HepG2 (cell line): ENCODE data around the gene METTL25. TPM values are rescaled to one million over a fixed set of nuclear protein-coding genes. Genes with fewer than 3 reads are reported as not detected.

Source experiments
- ATAC-seq: fragments of 200-7000 bp; cut with Tn5 transposase; 3 replicates; pipeline ENCODE4 v1.9.1; 2020; ENCODE audit warnings: mild to moderate bottlenecking, moderate library complexity
- BruUV-seq: library from RNA; stranded (reverse); fragments of 400-500 nt; replicated peaks from 2 replicates; lab custom pipeline; 2021; lab: Mats Ljungman, UMichigan
- CTCF ChIA-PET: fragments of 300-600 bp; formaldehyde crosslinking; extraction: SDS; loops from one replicate; lab custom pipeline; 2021; ENCODE audit warnings: low total read pairs, inconsistent platforms, low intra/inter-chr PET ratio; lab: Yijun Ruan, JAX
- POLR2A ChIA-PET: fragments of 350-600 bp; sonication (Branson Sonifier 250); formaldehyde crosslinking; loops from one replicate; lab custom pipeline; 2020; ENCODE audit warnings: antibody characterized with exemption, inconsistent platforms; lab: Yijun Ruan, JAX
- DNase-seq: peaks from one replicate; pipeline ENCODE4 v3.0.0-alpha.2; 2015; ENCODE audit warnings: low spot score
- FAIRE-seq: peaks from 3 replicates; lab custom pipeline; 2011; peaks lifted over from hg19 to GRCh38; lab: Jason Lieb, UNC
- H2AFZ ChIP-seq: one replicate; pipeline ENCODE4 v1.6.1; 2011; ENCODE audit warnings: low read length, inconsistent platforms
- H3K27ac ChIP-seq: fragments of 300-600 bp; 3 replicates; pipeline ENCODE4 v1.8.0; 2011; ENCODE audit warnings: mixed run types, mild to moderate bottlenecking, mixed read lengths, low read length, inconsistent platforms; ENCODE audit not compliant: insufficient read depth; ENCODE audit errors: extremely low read length
- H3K27me3 ChIP-seq, 2 experiments: fragments of 200-600 bp in 1 of 2; 2 replicates in 1 of 2; 3 replicates in 1 of 2; pipeline versions ENCODE4 v1.6.0 to v1.8.0; 2011; ENCODE audit warnings: low read length in 2 of 2, mild to moderate bottlenecking in 2 of 2, moderate library complexity in 2 of 2, inconsistent platforms in 1 of 2; ENCODE audit not compliant: insufficient read depth in 2 of 2, control insufficient read depth in 1 of 2
- H3K36me3 ChIP-seq, 2 experiments: fragments of 200-600 bp in 1 of 2; replicated peaks in 1 of 2; 2 replicates in 1 of 2; 3 replicates in 1 of 2; pipeline versions ENCODE4 v1.5.1 to v1.8.0; 2011; ENCODE audit warnings: low read length in 2 of 2, inconsistent platforms in 1 of 2; ENCODE audit not compliant: insufficient read depth in 2 of 2, control insufficient read depth in 1 of 2
- H3K4me1 ChIP-seq: 2 replicates; pipeline ENCODE4 v1.5.1; 2012; ENCODE audit warnings: low read length, inconsistent platforms; ENCODE audit not compliant: insufficient read depth
- H3K4me2 ChIP-seq: 2 replicates; pipeline ENCODE4 v1.6.0; 2011; ENCODE audit warnings: low read depth, low read length, inconsistent platforms
- H3K4me3 ChIP-seq, 3 experiments: fragments of 200-600 bp in 1 of 3; sonication (generic), shearing (Covaris generic) in 1 of 3; replicated peaks in 1 of 3; 2 replicates each; pipeline ENCODE4 v1.5.1; 2011 to 2016; ENCODE audit warnings: low read length in 3 of 3, inconsistent platforms in 2 of 3, low read depth in 2 of 3, mild to moderate bottlenecking in 2 of 3, control low read depth in 1 of 3, mixed read lengths in 1 of 3; ENCODE audit not compliant: insufficient read depth in 1 of 3
- H3K79me2 ChIP-seq: one replicate; pipeline ENCODE4 v1.6.1; 2011; ENCODE audit warnings: low read length, inconsistent platforms; ENCODE audit not compliant: insufficient read depth
- H3K9ac ChIP-seq: 2 replicates; pipeline ENCODE4 v1.6.0; 2011; ENCODE audit warnings: mild to moderate bottlenecking, low read depth, low read length, inconsistent platforms; ENCODE audit not compliant: insufficient read depth
- H3K9me3 ChIP-seq: 2 replicates; pipeline ENCODE4 v1.5.1; 2012; ENCODE audit warnings: mild to moderate bottlenecking, low read length
- H4K20me1 ChIP-seq: 2 replicates; pipeline ENCODE4 v1.6.0; 2011; ENCODE audit warnings: inconsistent platforms, mild to moderate bottlenecking, low read length, moderate library complexity; ENCODE audit not compliant: insufficient read depth
- ARHGAP35 ChIP-seq: sonication (generic); formaldehyde crosslinking; IDR thresholded peaks from 2 replicates; pipeline ENCODE4 v1.9.0; 2022; ENCODE audit warnings: mild to moderate bottlenecking, inconsistent platforms, moderate library complexity, missing genetic modification reagents, borderline replicate concordance
- FIP1L1 ChIP-seq: fragments of 200-400 bp; formaldehyde crosslinking; IDR thresholded peaks from 2 replicates; pipeline ENCODE4 v1.6.1; 2018; ENCODE audit warnings: low read depth, mild to moderate bottlenecking, low read length, moderate library complexity, borderline replicate concordance; ENCODE audit not compliant: insufficient read depth
- MZF1 ChIP-seq: sonication (generic); formaldehyde crosslinking; IDR thresholded peaks from 2 replicates; pipeline ENCODE4 v1.8.1; 2023; ENCODE audit warnings: mild to moderate bottlenecking, missing genetic modification reagents, borderline replicate concordance
- NRL ChIP-seq: sonication (generic); formaldehyde crosslinking; IDR thresholded peaks from 2 replicates; pipeline ENCODE4 v1.5.0; 2020; ENCODE audit warnings: missing genetic modification reagents, mild to moderate bottlenecking, moderate library complexity, borderline replicate concordance
- PAWR ChIP-seq: sonication (generic); formaldehyde crosslinking; IDR thresholded peaks from 2 replicates; pipeline ENCODE4 v1.4.0; 2020; ENCODE audit warnings: missing genetic modification reagents, mild to moderate bottlenecking, borderline replicate concordance
- PCBP1 ChIP-seq: fragments of 200-400 bp; formaldehyde crosslinking; IDR thresholded peaks from 2 replicates; pipeline ENCODE4 v1.6.1; 2017; ENCODE audit warnings: mild to moderate bottlenecking, low read depth, low read length, borderline replicate concordance
- SAP130 ChIP-seq: IDR thresholded peaks from 2 replicates; pipeline ENCODE4 v1.6.1; 2016; ENCODE audit warnings: low read depth
- TSC22D2 ChIP-seq: sonication (generic); formaldehyde crosslinking; IDR thresholded peaks from 2 replicates; pipeline ENCODE4 v1.5.1; 2020; ENCODE audit warnings: missing genetic modification reagents, mild to moderate bottlenecking, borderline replicate concordance
- ZNF124 ChIP-seq: sonication (generic); formaldehyde crosslinking; IDR thresholded peaks from 2 replicates; pipeline ENCODE4 v1.4.0; 2020; ENCODE audit warnings: missing genetic modification reagents
- ZNF225 ChIP-seq: sonication (generic); formaldehyde crosslinking; IDR thresholded peaks from 2 replicates; pipeline ENCODE4 v1.4.0; 2020; ENCODE audit warnings: mild to moderate bottlenecking, missing genetic modification reagents
- ZNF652 ChIP-seq: IDR thresholded peaks from 2 replicates; pipeline ENCODE4 v1.6.1; 2016; ENCODE audit warnings: low read depth, borderline replicate concordance
- WGBS: methylation state at CpG from one replicate; pipeline ENCODE4 v1.1.6; 2017; ENCODE audit warnings: low lambda C conversion rate; 5-methylcytosine and 5-hydroxymethylcytosine counted together
- in situ Hi-C: cut with HindIII; loops from 2 replicates; pipeline ENCODE4 v1.10.0; 2017; ENCODE audit warnings: low pct_unique_long_range_greater_than_20kb; ENCODE audit not compliant: extremely low pct_ligation_motif_present
- intact Hi-C: fragments of 100-400 bp; cut with micrococcal nuclease; formaldehyde crosslinking; loops from one replicate; pipeline ENCODE4 v1.10.0; 2022; ENCODE audit not compliant: unreplicated experiment
- polyA plus RNA-seq, 8 experiments: library from polyadenylated mRNA; depleted of rRNA in 3 of 8; stranded (reverse) in 7 of 8; unstranded in 1 of 8; fragments of >200 nt; fragmentation: Illumina TruSeq in 4 of 8; extraction: Trizol in 4 of 8; gene quantifications; 2 replicates each; pipeline versions ENCODE4 v1.2.1 to v1.2.3, GENCODE V29; 2011 to 2016; ENCODE audit warnings: low read depth in 4 of 8, missing spikeins in 1 of 8, mixed read lengths in 1 of 8; ENCODE audit not compliant: insufficient read depth in 1 of 8
- total RNA-seq, 5 experiments: library from RNA; depleted of rRNA; stranded (reverse); fragments of >200 nt; fragmentation: Illumina TruSeq; extraction: Trizol; gene quantifications; 2 replicates each; pipeline ENCODE4 v1.2.3, GENCODE V29; 2016; ENCODE audit warnings: low read depth in 1 of 5
- TF ChIP-seq, protein P1 (sequence below): sonication (generic); formaldehyde crosslinking; IDR thresholded peaks from 2 replicates; pipeline ENCODE4 v1.5.1; 2020; ENCODE audit warnings: missing genetic modification reagents, mild to moderate bottlenecking, borderline replicate concordance
- TF ChIP-seq, protein P2 (sequence below): IDR thresholded peaks from 2 replicates; pipeline ENCODE4 v1.6.1; 2016
- TF ChIP-seq, protein P3 (sequence below): sonication (generic); formaldehyde crosslinking; IDR thresholded peaks from 2 replicates; pipeline ENCODE4 v1.5.1; 2020; ENCODE audit warnings: mild to moderate bottlenecking, missing genetic modification reagents

METTL25 gene
- total and polyA plus RNA-seq, 2 of the 13 experiments (the other 11 are each of a cell fraction or from before 2014, with no cell fraction given): 2.2 to 7.8 TPM

DNA sequence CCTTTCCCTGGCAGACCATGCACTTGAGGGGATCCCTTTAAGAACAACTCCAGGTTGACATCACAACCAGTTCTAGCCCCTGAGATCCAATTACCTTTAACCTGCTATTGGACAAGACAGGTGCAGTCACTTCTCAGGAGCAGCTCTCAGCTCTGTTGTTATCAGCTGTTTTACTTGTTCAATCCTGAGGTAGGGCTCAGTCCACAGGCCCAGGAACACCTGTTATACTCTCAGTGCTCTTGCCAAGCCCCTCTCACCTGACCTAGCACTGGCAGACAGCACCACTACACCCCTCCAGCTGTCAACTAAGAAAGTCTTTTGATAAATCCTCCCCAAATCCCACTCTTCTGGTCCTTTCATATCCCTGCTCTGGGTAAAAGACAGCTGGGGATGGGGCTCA lies 164.4 kb downstream of the METTL25 start (continued):
- TF ChIP-seq PAWR (no peak), MZF1 (CRISPR knock-in tag) (no peak), ZNF652 (CRISPR knock-in tag) (no peak), FIP1L1 (no peak), PCBP1 (no peak), TSC22D2 (CRISPR knock-in tag) (no peak), ZNF225 (no peak)
- TF ChIP-seq, protein P1, sequence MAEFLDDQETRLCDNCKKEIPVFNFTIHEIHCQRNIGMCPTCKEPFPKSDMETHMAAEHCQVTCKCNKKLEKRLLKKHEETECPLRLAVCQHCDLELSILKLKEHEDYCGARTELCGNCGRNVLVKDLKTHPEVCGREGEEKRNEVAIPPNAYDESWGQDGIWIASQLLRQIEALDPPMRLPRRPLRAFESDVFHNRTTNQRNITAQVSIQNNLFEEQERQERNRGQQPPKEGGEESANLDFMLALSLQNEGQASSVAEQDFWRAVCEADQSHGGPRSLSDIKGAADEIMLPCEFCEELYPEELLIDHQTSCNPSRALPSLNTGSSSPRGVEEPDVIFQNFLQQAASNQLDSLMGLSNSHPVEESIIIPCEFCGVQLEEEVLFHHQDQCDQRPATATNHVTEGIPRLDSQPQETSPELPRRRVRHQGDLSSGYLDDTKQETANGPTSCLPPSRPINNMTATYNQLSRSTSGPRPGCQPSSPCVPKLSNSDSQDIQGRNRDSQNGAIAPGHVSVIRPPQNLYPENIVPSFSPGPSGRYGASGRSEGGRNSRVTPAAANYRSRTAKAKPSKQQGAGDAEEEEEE (CRISPR knock-in tag): no peak

DNA sequence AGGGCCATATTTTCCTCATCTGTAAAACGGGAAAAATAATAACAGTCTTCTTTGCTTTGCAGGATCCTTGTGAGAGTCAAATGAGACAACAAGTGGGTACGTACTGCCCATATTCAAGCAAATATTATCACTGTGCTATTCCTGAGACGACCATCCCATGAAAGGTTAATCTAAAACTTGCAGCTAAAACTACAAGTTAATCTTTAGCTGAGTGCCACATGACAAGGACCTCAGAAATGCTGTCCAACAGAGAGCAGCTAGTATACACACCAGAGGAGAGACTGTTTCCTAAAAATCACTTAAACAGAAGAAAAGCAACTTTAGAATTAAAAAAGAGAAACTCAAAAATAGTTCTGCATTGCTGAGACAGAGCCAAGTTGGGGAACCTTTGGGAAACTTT lies 165.7 kb downstream of the METTL25 start:
- Histone ChIP-seq H3K79me2 (no peaks in the 10 kb centered on the region), H3K36me3 (no peaks in the 10 kb centered on the region), H3K4me3 (peak overlapping the region in 2 of 3 experiments; percentile 27 to 32; a peak in 3 of 6 replicates), H4K20me1 (no peaks in the 10 kb centered on the region), H3K9me3 (no peaks in the 10 kb centered on the region), H3K27me3 (no peaks in the 10 kb centered on the region), H3K4me2 (peak overlapping the region; percentile 52), H3K27ac (no peak overlapping the region), H3K4me1 (peaks cover 8% of the 10 kb centered on the region; the same call in 1 of the 2 replicates), H3K9ac (0 out of 2 replicates have a peak overlapping the region, but pooled peaks have one; percentile 1), H2AFZ (peak overlapping the region; percentile 37)
- in situ Hi-C loops (no loop called here), intact Hi-C loops (no loop called here)
- BruUV-seq: no TSS peak
- ATAC-seq (peak; percentile 99), FAIRE-seq (peak; percentile 23), DNase-seq (peak; percentile 37)
- 0% methylated on average over 3 of the region's 3 CpGs for WGBS
- POLR2A ChIA-PET: no interaction called here
- CTCF ChIA-PET: no interaction called here
- TF ChIP-seq ARHGAP35 (CRISPR knock-in tag): no peak
- TF ChIP-seq, protein P2, sequence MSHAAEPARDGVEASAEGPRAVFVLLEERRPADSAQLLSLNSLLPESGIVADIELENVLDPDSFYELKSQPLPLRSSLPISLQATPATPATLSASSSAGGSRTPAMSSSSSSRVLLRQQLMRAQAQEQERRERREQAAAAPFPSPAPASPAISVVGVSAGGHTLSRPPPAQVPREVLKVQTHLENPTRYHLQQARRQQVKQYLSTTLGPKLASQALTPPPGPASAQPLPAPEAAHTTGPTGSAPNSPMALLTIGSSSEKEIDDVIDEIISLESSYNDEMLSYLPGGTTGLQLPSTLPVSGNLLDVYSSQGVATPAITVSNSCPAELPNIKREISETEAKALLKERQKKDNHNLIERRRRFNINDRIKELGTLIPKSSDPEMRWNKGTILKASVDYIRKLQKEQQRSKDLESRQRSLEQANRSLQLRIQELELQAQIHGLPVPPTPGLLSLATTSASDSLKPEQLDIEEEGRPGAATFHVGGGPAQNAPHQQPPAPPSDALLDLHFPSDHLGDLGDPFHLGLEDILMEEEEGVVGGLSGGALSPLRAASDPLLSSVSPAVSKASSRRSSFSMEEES (CRISPR knock-in tag): peak; percentile 29; the same call in 1 of the 2 replicates
- TF ChIP-seq NRL (CRISPR knock-in tag): no peak
- TF ChIP-seq, protein P3, sequence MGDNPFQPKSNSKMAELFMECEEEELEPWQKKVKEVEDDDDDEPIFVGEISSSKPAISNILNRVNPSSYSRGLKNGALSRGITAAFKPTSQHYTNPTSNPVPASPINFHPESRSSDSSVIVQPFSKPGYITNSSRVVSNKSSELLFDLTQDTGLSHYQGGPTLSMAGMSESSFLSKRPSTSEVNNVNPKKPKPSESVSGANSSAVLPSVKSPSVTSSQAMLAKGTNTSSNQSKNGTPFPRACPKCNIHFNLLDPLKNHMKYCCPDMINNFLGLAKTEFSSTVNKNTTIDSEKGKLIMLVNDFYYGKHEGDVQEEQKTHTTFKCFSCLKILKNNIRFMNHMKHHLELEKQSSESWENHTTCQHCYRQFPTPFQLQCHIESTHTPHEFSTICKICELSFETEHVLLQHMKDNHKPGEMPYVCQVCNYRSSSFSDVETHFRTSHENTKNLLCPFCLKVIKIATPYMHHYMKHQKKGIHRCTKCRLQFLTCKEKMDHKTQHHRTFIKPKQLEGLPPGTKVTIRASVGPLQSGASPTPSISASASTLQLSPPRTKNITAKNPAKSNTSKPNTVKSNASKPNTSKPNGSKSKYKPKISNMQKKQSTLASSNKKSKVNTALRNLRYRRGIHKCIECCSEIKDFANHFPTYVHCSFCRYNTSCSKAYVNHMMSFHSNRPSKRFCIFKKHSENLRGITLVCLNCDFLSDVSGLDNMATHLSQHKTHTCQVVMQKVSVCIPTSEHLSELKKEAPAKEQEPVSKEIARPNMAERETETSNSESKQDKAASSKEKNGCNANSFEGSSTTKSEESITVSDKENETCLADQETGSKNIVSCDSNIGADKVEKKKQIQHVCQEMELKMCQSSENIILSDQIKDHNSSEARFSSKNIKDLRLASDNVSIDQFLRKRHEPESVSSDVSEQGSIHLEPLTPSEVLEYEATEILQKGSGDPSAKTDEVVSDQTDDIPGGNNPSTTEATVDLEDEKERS (CRISPR knock-in tag): no peak
- no peak for TF ChIP-seq ZNF124 (CRISPR knock-in tag)
- 0 out of 2 replicates have a peak, but pooled peaks have one; percentile 20 for TF ChIP-seq SAP130 (CRISPR knock-in tag)
